Upper lobe of left lung (tissue), 6 donors: ENCODE data around the gene CSF1R. TPM values are rescaled to one million over a fixed set of nuclear protein-coding genes. Genes with fewer than 3 reads are reported as not detected.
A peak's percentile ranks its signal among the peaks of the same experiment; 100 is the strongest.
"Not testable (repeated sequence)": the region's sequence is repeated elsewhere in the genome, so short reads cannot be mapped to it uniquely, and the experiment has no call there.

Source experiments
- ATAC-seq, 2 donors: fragments of 200-7000 bp; cut with Tn5 transposase; one replicate each; pipeline ENCODE4 v1.9.1; 2022; ENCODE audit warnings: mild to moderate bottlenecking in 2 of 2, moderate library complexity in 2 of 2; ENCODE audit not compliant: low FRiP score in 2 of 2
- DNase-seq, 2 donors: peaks; one replicate each; pipeline ENCODE4 v3.0.0-alpha.2; 2019 to 2020
- H3K27ac ChIP-seq, 4 donors: fragments of 200-600 bp; sonication (generic); one replicate each; pipeline ENCODE4 v1.5.1; 2016 to 2019
- H3K27me3 ChIP-seq, 4 donors: fragments of 200-600 bp; sonication (generic); one replicate each; pipeline ENCODE4 v1.5.1; 2017 to 2019
- H3K36me3 ChIP-seq, 4 donors: fragments of 200-600 bp; sonication (generic); one replicate each; pipeline ENCODE4 v1.5.1; 2016 to 2019
- H3K4me1 ChIP-seq, 4 donors: fragments of 200-600 bp; sonication (generic); one replicate each; pipeline ENCODE4 v1.5.1; 2018 to 2019
- H3K4me3 ChIP-seq, 4 donors: fragments of 200-600 bp; sonication (generic); one replicate each; pipeline ENCODE4 v1.5.1; 2017 to 2019; ENCODE audit warnings: mild to moderate bottlenecking in 2 of 4, moderate library complexity in 1 of 4
- H3K9me3 ChIP-seq, 4 donors: fragments of 200-600 bp; sonication (generic); one replicate each; pipeline ENCODE4 v1.5.1; 2018 to 2019
- CTCF ChIP-seq, 6 experiments: fragments of 450-650 bp in 4 of 6; fragments of 200-600 bp in 2 of 6; sonication (generic) in 2 of 6; IDR thresholded peaks; one replicate each; pipeline ENCODE4 v1.5.1; 2016 to 2019; ENCODE audit warnings: antibody characterized with exemption in 6 of 6
- EP300 ChIP-seq, 4 donors: sonication (generic); formaldehyde crosslinking; IDR thresholded peaks; one replicate each; pipeline ENCODE4 v1.5.1; 2017; ENCODE audit warnings: antibody characterized with exemption in 4 of 4, control low read depth in 2 of 4
- POLR2A ChIP-seq, 4 donors: fragments of 450-650 bp; IDR thresholded peaks; one replicate each; pipeline ENCODE4 v1.5.1; 2016 to 2017; ENCODE audit warnings: antibody characterized with exemption in 4 of 4, mild to moderate bottlenecking in 2 of 4
- POLR2AphosphoS5 ChIP-seq, 2 donors: sonication (generic); formaldehyde crosslinking; IDR thresholded peaks; one replicate each; pipeline ENCODE4 v1.5.1; 2017; ENCODE audit warnings: antibody characterized with exemption in 2 of 2
- WGBS, 2 donors: methylation state at CpG; one replicate each; pipeline ENCODE4 v1.1.5; 2017 to 2018; 5-methylcytosine and 5-hydroxymethylcytosine counted together
- total RNA-seq, 6 donors: library from RNA; depleted of rRNA in 4 of 6; stranded (reverse); fragments of >200 nt in 4 of 6; gene quantifications; one replicate each; pipeline versions ENCODE4 v1.1.0 to v1.2.1, GENCODE V29; 2016 to 2021
- donor health status: DM: no; HTN: no; CAD: no; lungs with moderate emphysema.
- donor health status: DM: no; HTN: yes; CAD: no; lungs with severe emphysema.

Gene CSF1R
- total RNA-seq, 6 donors from 2014 or later = 13.9 to 101 (median 57.9) TPM

- Histone ChIP-seq H3K36me3 (peaks cover 44 to 94% (median 87%) of the 10 kb centered on the region in 4 donors), H3K4me1 (no peaks in the 10 kb centered on the region), H3K27me3 (no peaks in the 10 kb centered on the region), H3K9me3 (no peaks in the 10 kb centered on the region), H3K4me3 (no peak overlapping the region), H3K27ac (no peak overlapping the region)
- 84 to 86% methylated on average over 17 to 18 of the region's 18 CpGs for WGBS, 2 donors
- peak in 1 of 2 donors; percentile 50 for DNase-seq
- TF ChIP-seq POLR2A (IDR thresholded peaks at IDR 0.05) = no peak
- TF ChIP-seq POLR2AphosphoS5 (IDR thresholded peaks at IDR 0.05) = no peak
- TF ChIP-seq CTCF (IDR thresholded peaks at IDR 0.05) = no peak
- no peak for TF ChIP-seq EP300 (IDR thresholded peaks at IDR 0.05)
- no peak for ATAC-seq
These were observed 34.6 kb downstream of the CSF1R start for GRCh38 chr5:150051657-150052195.

- H3K27ac ChIP-seq, H3K4me1 ChIP-seq, H3K9me3 ChIP-seq, H3K27me3 ChIP-seq, H3K4me3 ChIP-seq, DNase-seq, ATAC-seq: not testable (repeated sequence)
- WGBS, 2 donors = 90 to 93% methylated on average over 11 to 14 of the region's 14 CpGs
- peaks cover 52 to 98% (median 96%) of the 10 kb centered on the region in 4 donors for H3K36me3 ChIP-seq
These were observed 36.1 kb downstream of the CSF1R start for GRCh38 chr5:150050172-150050811.

GRCh38 chr5:150046031-150046430 is 40.3 kb downstream of the CSF1R start:
- Histone ChIP-seq H3K9me3 (no peaks in the 10 kb centered on the region), H3K36me3 (peaks cover 52 to 92% (median 85%) of the 10 kb centered on the region in 4 donors), H3K4me3 (no peak overlapping the region), H3K27ac (no peak overlapping the region), H3K27me3 (no peaks in the 10 kb centered on the region), H3K4me1 (peaks cover 8 to 15% (median 13%) of the 10 kb centered on the region in 4 donors)
- 94 to 96% methylated on average over 6 of the region's 6 CpGs for WGBS, 2 donors
- TF ChIP-seq POLR2AphosphoS5 (IDR thresholded peaks at IDR 0.05) = no peak
- ATAC-seq (no peak), DNase-seq (no peak)

- Histone ChIP-seq H3K9me3 (no peaks in the 10 kb centered on the region), H3K4me1 (peaks cover 8 to 15% (median 13%) of the 10 kb centered on the region in 4 donors), H3K27ac (no peak overlapping the region), H3K27me3 (no peaks in the 10 kb centered on the region), H3K36me3 (peaks cover 52 to 92% (median 85%) of the 10 kb centered on the region in 4 donors), H3K4me3 (no peak overlapping the region)
- DNase-seq = no peak
- 85 to 90% methylated on average over 6 of the region's 6 CpGs for WGBS, 2 donors
- ATAC-seq = no peak
- TF ChIP-seq POLR2AphosphoS5 (IDR thresholded peaks at IDR 0.05) (no peak), POLR2A (IDR thresholded peaks at IDR 0.05) (no peak), CTCF (IDR thresholded peaks at IDR 0.05) (no peak), EP300 (IDR thresholded peaks at IDR 0.05) (no peak)
These were observed 40.8 kb downstream of the CSF1R start for GRCh38 chr5:150045549-150045948.

GRCh38 chr5:150044712-150045111 is 41.6 kb downstream of the CSF1R start:
- WGBS, 2 donors = 82 to 88% methylated on average over 7 of the region's 7 CpGs
- ATAC-seq (no peak), DNase-seq (no peak)
- H3K36me3 ChIP-seq = peaks cover 52 to 92% (median 85%) of the 10 kb centered on the region in 4 donors
- H3K27ac ChIP-seq = no peak overlapping the region
- H3K9me3 ChIP-seq = no peaks in the 10 kb centered on the region
- TF ChIP-seq CTCF (IDR thresholded peaks at IDR 0.05) (no peak), POLR2AphosphoS5 (IDR thresholded peaks at IDR 0.05) (no peak), EP300 (IDR thresholded peaks at IDR 0.05) (no peak), POLR2A (IDR thresholded peaks at IDR 0.05) (no peak)
- H3K27me3 ChIP-seq = no peaks in the 10 kb centered on the region
- H3K4me1 ChIP-seq = peaks cover 8 to 15% (median 13%) of the 10 kb centered on the region in 4 donors
- no peak overlapping the region for H3K4me3 ChIP-seq

GRCh38 chr5:150044329-150044681 is 42.0 kb downstream of the CSF1R start:
- H3K9me3 ChIP-seq = no peaks in the 10 kb centered on the region
- H3K27me3 ChIP-seq = no peaks in the 10 kb centered on the region
- ATAC-seq (no peak), DNase-seq (no peak)
- no peak for TF ChIP-seq POLR2A (IDR thresholded peaks at IDR 0.05)
- no peak for TF ChIP-seq POLR2AphosphoS5 (IDR thresholded peaks at IDR 0.05)
- no peak for TF ChIP-seq CTCF (IDR thresholded peaks at IDR 0.05)
- TF ChIP-seq EP300 (IDR thresholded peaks at IDR 0.05) = no peak
- no peak overlapping the region for H3K4me3 ChIP-seq
- peak overlapping the region in 1 of 4 donors; percentile 21 for H3K27ac ChIP-seq
- H3K36me3 ChIP-seq = peaks cover 50 to 92% (median 83%) of the 10 kb centered on the region in 4 donors
- H3K4me1 ChIP-seq = peaks cover 8 to 15% (median 13%) of the 10 kb centered on the region in 4 donors
